ENCODE data around the gene CHRM1.

CHRM1 gene

DNA sequence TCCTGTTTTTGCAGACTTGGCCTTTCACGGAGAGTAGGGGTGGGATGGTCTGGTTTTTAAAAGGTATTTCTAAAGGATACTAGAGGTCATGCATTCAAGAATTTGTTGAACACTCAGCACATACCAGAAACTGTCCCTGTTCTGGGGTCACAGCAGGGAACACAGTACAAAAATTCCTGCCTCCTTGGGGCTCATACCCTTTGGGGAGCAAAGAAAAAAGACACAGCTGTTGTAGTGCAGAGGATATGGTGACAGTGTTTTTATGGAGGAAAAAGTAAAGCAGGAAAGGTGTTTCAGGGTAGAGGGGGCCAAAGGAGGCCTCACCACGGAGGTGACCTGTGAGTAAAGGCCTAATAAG lies 32.1 kb downstream of the CHRM1 start:
- no peak for TF ChIP-seq CTCF (conservative IDR thresholded peaks at IDR 0.05; ENCODE audit: low read length)
- no peak for DNase-seq (ENCODE audit: low read depth)
- no peak overlapping the region for H3K4me3 ChIP-seq (ENCODE audit: low read length)

- H3K4me3 ChIP-seq (ENCODE audit: low read length), result no peak overlapping the region
- no peak for TF ChIP-seq CTCF (conservative IDR thresholded peaks at IDR 0.05; ENCODE audit: low read length)
- DNase-seq (ENCODE audit: low read depth), result no peak
Observed at GRCh38 chr11:62888406-62888805, 32.8 kb downstream of the CHRM1 start.

DNA sequence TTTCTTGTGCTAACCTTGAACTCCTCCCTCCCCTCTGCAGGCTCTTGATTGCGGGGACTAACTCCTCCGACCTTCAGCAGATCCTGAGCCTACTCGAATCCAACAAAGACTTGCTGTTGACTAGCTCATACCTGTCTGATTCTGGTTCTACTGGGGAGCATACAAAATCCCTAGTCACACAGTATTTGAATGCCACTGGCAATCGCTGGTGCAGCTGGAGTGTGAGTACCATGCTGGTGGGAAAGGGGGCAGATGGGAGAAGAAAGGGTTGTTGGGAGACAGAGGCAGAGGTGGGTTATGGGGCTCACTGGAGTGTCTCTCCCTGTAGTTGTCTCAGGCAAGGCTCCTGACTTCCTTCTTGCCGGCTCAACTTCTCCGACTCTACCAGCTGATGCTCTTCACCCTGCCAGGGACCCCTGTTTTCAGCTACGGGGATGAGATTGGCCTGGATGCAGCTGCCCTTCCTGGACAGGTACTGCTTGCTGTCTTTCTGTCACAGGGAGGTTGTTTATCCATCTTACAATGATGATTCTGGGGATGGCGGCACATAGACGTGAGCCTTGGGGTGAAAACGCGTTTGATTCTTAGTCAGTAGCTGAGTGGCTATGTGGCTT lies 35.9 kb downstream of the CHRM1 start:
- no peak for DNase-seq (ENCODE audit: low read depth)
- no peak for TF ChIP-seq CTCF (conservative IDR thresholded peaks at IDR 0.05; ENCODE audit: low read length)
- peak overlapping the region; percentile 44 for H3K4me3 ChIP-seq (ENCODE audit: low read length)

DNA sequence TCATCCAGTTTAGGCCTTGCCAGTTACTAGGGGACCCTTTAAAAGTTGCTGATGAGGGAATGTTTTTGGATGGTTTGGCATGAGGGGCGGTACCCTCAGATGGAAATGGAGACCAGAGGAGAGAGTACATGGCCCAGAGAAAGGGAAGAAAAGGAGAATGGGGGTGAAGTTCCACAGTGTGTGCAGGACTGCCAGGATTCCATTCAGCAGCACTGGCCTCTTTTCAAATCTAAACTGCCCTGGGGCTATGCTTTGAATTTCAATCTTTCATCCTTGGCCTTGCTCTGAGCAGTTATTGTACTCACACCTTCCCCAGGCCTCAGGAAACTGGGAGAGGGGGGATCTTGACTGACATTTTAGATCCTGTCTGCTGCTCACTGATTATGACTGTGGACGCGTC lies 37.5 kb downstream of the CHRM1 start:
- no peak for DNase-seq (ENCODE audit: low read depth)
- TF ChIP-seq CTCF (conservative IDR thresholded peaks at IDR 0.05; ENCODE audit: low read length), result no peak
- H3K4me3 ChIP-seq (ENCODE audit: low read length), result peak overlapping the region; percentile 100

DNA sequence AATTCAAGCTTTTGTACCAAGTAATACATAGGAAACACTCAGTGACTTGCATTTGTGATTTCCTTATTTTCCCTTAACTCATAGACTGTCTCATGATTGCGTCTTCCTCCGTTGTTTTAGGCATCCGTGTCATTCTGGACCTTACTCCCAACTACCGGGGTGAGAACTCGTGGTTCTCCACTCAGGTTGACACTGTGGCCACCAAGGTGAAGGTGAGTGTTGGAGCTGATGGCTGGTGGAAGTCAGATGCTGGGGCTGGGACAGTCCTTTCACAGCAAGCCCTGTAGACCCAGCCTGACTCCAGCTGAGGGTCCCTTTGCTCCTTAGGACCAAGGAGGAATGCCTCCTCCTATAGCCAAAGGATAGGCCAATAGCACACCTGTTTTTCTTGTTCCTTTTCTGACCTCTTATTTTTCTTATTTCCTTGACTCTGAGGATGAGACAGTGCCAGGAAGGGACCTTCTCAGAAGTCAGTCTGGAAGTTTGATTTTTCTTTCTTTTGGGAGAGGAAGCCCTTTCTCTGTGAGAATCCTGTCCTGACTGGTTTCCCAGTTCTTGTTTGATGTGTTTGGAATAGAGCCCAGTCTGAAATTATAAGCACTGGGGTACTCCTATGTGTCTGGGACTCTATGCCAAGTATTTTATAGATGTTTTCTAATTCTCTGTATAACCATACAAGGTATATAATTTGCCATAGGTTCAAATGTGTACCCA lies 38.2 kb downstream of the CHRM1 start:
- TF ChIP-seq CTCF (conservative IDR thresholded peaks at IDR 0.05; ENCODE audit: low read length), result no peak
- peak overlapping the region; percentile 100 for H3K4me3 ChIP-seq (ENCODE audit: low read length)
- DNase-seq (ENCODE audit: low read depth), result no peak

DNA sequence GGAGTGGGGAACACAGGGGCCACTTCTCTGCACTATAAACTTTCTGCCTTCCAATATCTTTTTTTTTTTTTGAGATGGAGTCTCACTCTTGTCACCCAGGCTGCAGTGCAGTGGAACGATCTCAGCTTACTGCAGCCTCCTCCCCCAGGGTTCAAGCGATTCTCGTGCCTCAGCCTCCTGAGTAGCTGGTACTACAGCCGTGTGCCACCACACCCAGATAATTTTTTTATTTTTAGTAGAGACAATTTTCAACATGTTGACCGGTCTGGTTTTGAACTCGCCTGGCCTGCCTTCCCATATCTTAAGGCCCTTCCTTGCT lies 38.8 kb downstream of the CHRM1 start:
- peak overlapping the region; percentile 100 for H3K4me3 ChIP-seq (ENCODE audit: low read length)
- DNase-seq (ENCODE audit: low read depth), result no peak
- no peak for TF ChIP-seq CTCF (conservative IDR thresholded peaks at IDR 0.05; ENCODE audit: low read length)
